GM23248 (cell line): ENCODE results near the gene FAM240B. TPM values are rescaled to one million over a fixed set of nuclear protein-coding genes. Genes with fewer than 3 reads are reported as not detected.

ENCODE experiments used
- DNase-seq: peaks from one replicate; pipeline ENCODE4 v3.0.0-alpha.2; 2015
- H2AFZ ChIP-seq: fragments of 200-600 bp; sonication (generic); 2 replicates; pipeline ENCODE4 v1.6.1; 2016; ENCODE audit warnings: antibody characterized with exemption
- H3F3A ChIP-seq: fragments of 200-600 bp; sonication (generic); 2 replicates; pipeline ENCODE4 v1.6.1; 2016; ENCODE audit warnings: mild to moderate bottlenecking, antibody characterized with exemption, mixed run types; ENCODE audit not compliant: insufficient read depth
- H3K27ac ChIP-seq: fragments of 200-600 bp; sonication (generic); 2 replicates; pipeline ENCODE4 v1.5.1; 2016; ENCODE audit warnings: mild to moderate bottlenecking
- H3K27me3 ChIP-seq: fragments of 200-600 bp; sonication (generic); replicated peaks from 2 replicates; pipeline ENCODE4 v1.6.1; 2016; ENCODE audit warnings: mild to moderate bottlenecking; ENCODE audit not compliant: insufficient read depth
- H3K36me3 ChIP-seq: fragments of 200-600 bp; sonication (generic); 2 replicates; pipeline ENCODE4 v1.6.1; 2016; ENCODE audit warnings: low read depth, mild to moderate bottlenecking
- H3K4me1 ChIP-seq: fragments of 200-600 bp; sonication (generic); 2 replicates; pipeline ENCODE4 v1.6.1; 2016; ENCODE audit warnings: mild to moderate bottlenecking; ENCODE audit not compliant: insufficient read depth
- H3K4me2 ChIP-seq: fragments of 200-600 bp; sonication (generic); one replicate; pipeline ENCODE4 v1.6.1; 2016; ENCODE audit warnings: mild to moderate bottlenecking; ENCODE audit not compliant: unreplicated experiment
- H3K4me3 ChIP-seq: fragments of 200-600 bp; sonication (generic); 2 replicates; pipeline ENCODE4 v1.5.1; 2016; ENCODE audit warnings: mild to moderate bottlenecking
- H3K79me2 ChIP-seq: fragments of 200-600 bp; sonication (generic); 2 replicates; pipeline ENCODE4 v1.6.1; 2016; ENCODE audit warnings: mild to moderate bottlenecking; ENCODE audit not compliant: insufficient read depth
- H3K9ac ChIP-seq: fragments of 200-600 bp; sonication (generic); 2 replicates; pipeline ENCODE4 v1.6.1; 2016; ENCODE audit warnings: mild to moderate bottlenecking
- H3K9me2 ChIP-seq: fragments of 200-600 bp; sonication (generic); 2 replicates; pipeline ENCODE4 v1.6.1; 2016; ENCODE audit warnings: mixed run types, mild to moderate bottlenecking, moderate library complexity; ENCODE audit not compliant: insufficient read depth
- H3K9me3 ChIP-seq: fragments of 200-600 bp; sonication (generic); one replicate; pipeline ENCODE4 v1.6.1; 2017; ENCODE audit warnings: low read depth
- H4K20me1 ChIP-seq: fragments of 200-600 bp; sonication (generic); 2 replicates; pipeline ENCODE4 v1.6.0; 2016; ENCODE audit not compliant: insufficient read depth
- EZH2 ChIP-seq: fragments of 200-600 bp; sonication (generic); IDR thresholded peaks from 2 replicates; pipeline ENCODE4 v1.6.1; 2018; ENCODE audit warnings: antibody characterized with exemption, mild to moderate bottlenecking; ENCODE audit not compliant: insufficient read depth, poor library complexity, severe bottlenecking
- EZH2phosphoT487 ChIP-seq: fragments of 200-600 bp; sonication (generic); IDR thresholded peaks from 2 replicates; pipeline ENCODE4 v1.6.1; 2018; ENCODE audit warnings: antibody characterized with exemption, moderate library complexity, mild to moderate bottlenecking, low read depth; ENCODE audit not compliant: insufficient read depth
- WGBS, 2 experiments: methylation state at CpG; one replicate each; pipeline ENCODE4 v1.1.6; 2015 to 2017; ENCODE audit warnings: low lambda C conversion rate in 2 of 2, low coverage in 1 of 2; ENCODE audit errors: missing lambda C conversion rate in 2 of 2; 5-methylcytosine and 5-hydroxymethylcytosine counted together
- in situ Hi-C: fragments of 300-500 bp; cut with MboI; formaldehyde crosslinking; loops from 2 replicates; pipeline ENCODE4 v1.15.0; 2020
- polyA plus RNA-seq: library from polyadenylated mRNA; unstranded; fragments of >200 nt; fragmentation: Nextera tagmentation; extraction: Ambion mirVana; gene quantifications from 2 replicates; pipeline ENCODE4 v1.2.1, GENCODE V29; 2016
- total RNA-seq: library from RNA; depleted of rRNA; stranded (reverse); fragments of >200 nt; shearing (Covaris generic); gene quantifications from 2 replicates; pipeline ENCODE4 v1.2.3, GENCODE V29; 2014

Gene FAM240B
- total and polyA plus RNA-seq, 2 experiments from 2014 or later, result not detected

- H3K4me2 ChIP-seq, result no peak overlapping the region
- H3K9me2 ChIP-seq, result no peaks in the 10 kb centered on the region
- no peaks in the 10 kb centered on the region for H3K27me3 ChIP-seq
- in situ Hi-C loops, result no loop called here
- H3F3A ChIP-seq, result no peaks in the 10 kb centered on the region
- H3K27ac ChIP-seq, result no peak overlapping the region
- H3K9ac ChIP-seq, result no peak overlapping the region
- 64 to 77% methylated on average over 3 of the region's 3 CpGs for WGBS, 2 experiments
- TF ChIP-seq EZH2 (no peak), EZH2phosphoT487 (no peak)
- DNase-seq, result no peak
- H3K36me3 ChIP-seq, result no peaks in the 10 kb centered on the region
- H3K4me3 ChIP-seq, result no peak overlapping the region
- H2AFZ ChIP-seq, result no peak overlapping the region
- H3K79me2 ChIP-seq, result no peaks in the 10 kb centered on the region
- H4K20me1 ChIP-seq, result no peaks in the 10 kb centered on the region
- H3K4me1 ChIP-seq, result no peaks in the 10 kb centered on the region
- no peaks in the 10 kb centered on the region for H3K9me3 ChIP-seq
These were observed 24.6 kb upstream of the FAM240B start for GRCh38 chr9:38744484-38744883.

GRCh38 chr9:38737246-38737645 lies 17.3 kb upstream of the FAM240B start:
- in situ Hi-C loops, result no loop called here
- DNase-seq, result no peak
- H3K4me1 ChIP-seq, result no peaks in the 10 kb centered on the region
- no peaks in the 10 kb centered on the region for H3F3A ChIP-seq
- no peak overlapping the region for H2AFZ ChIP-seq
- no peak overlapping the region for H3K4me2 ChIP-seq
- 11 to 19% methylated on average over 2 of the region's 2 CpGs for WGBS, 2 experiments
- no peaks in the 10 kb centered on the region for H4K20me1 ChIP-seq
- H3K9me2 ChIP-seq, result no peaks in the 10 kb centered on the region
- H3K79me2 ChIP-seq, result no peaks in the 10 kb centered on the region
- H3K9ac ChIP-seq, result no peak overlapping the region
- H3K27ac ChIP-seq, result no peak overlapping the region
- no peaks in the 10 kb centered on the region for H3K27me3 ChIP-seq
- H3K4me3 ChIP-seq, result no peak overlapping the region
- H3K36me3 ChIP-seq, result no peaks in the 10 kb centered on the region
- no peaks in the 10 kb centered on the region for H3K9me3 ChIP-seq
- TF ChIP-seq EZH2phosphoT487 (no peak), EZH2 (no peak)

- H3K4me3 ChIP-seq, result no peak overlapping the region
- no peak for DNase-seq
- no peak for TF ChIP-seq EZH2
- no peak for TF ChIP-seq EZH2phosphoT487
- H3K9me3 ChIP-seq, result no peaks in the 10 kb centered on the region
- 70 to 76% methylated on average over 5 of the region's 5 CpGs for WGBS, 2 experiments
- no peaks in the 10 kb centered on the region for H3K9me2 ChIP-seq
- no peak overlapping the region for H3K9ac ChIP-seq
- in situ Hi-C loops, result no loop called here
- H2AFZ ChIP-seq, result no peak overlapping the region
- H3K36me3 ChIP-seq, result no peaks in the 10 kb centered on the region
- H4K20me1 ChIP-seq, result no peaks in the 10 kb centered on the region
- no peaks in the 10 kb centered on the region for H3K4me1 ChIP-seq
- H3F3A ChIP-seq, result no peaks in the 10 kb centered on the region
- H3K27me3 ChIP-seq, result no peaks in the 10 kb centered on the region
- no peak overlapping the region for H3K4me2 ChIP-seq
- no peak overlapping the region for H3K27ac ChIP-seq
- H3K79me2 ChIP-seq, result no peaks in the 10 kb centered on the region
These were observed 14.9 kb upstream of the FAM240B start for GRCh38 chr9:38734831-38735230.

- Histone ChIP-seq H3K4me2 (no peak overlapping the region), H3K4me3 (no peak overlapping the region), H2AFZ (no peak overlapping the region), H4K20me1 (no peaks in the 10 kb centered on the region), H3K27ac (no peak overlapping the region), H3K79me2 (no peaks in the 10 kb centered on the region), H3F3A (no peaks in the 10 kb centered on the region), H3K9me3 (no peaks in the 10 kb centered on the region), H3K27me3 (no peaks in the 10 kb centered on the region), H3K9me2 (no peaks in the 10 kb centered on the region), H3K4me1 (no peaks in the 10 kb centered on the region), H3K36me3 (no peaks in the 10 kb centered on the region), H3K9ac (no peak overlapping the region)
- in situ Hi-C loops, result no loop called here
- WGBS, 2 experiments, result 31 to 35% methylated on average over 7 of the region's 7 CpGs
- DNase-seq, result no peak
- TF ChIP-seq EZH2, result no peak
- TF ChIP-seq EZH2phosphoT487, result no peak
These were observed 13.6 kb upstream of the FAM240B start for GRCh38 chr9:38733503-38733902.

- Histone ChIP-seq H3K4me2 (no peak overlapping the region), H3K27me3 (no peaks in the 10 kb centered on the region), H3K9me3 (no peaks in the 10 kb centered on the region), H3K9ac (no peak overlapping the region), H3K4me3 (no peak overlapping the region), H3K27ac (no peak overlapping the region), H4K20me1 (no peaks in the 10 kb centered on the region), H3F3A (no peaks in the 10 kb centered on the region), H3K4me1 (no peaks in the 10 kb centered on the region), H3K9me2 (no peaks in the 10 kb centered on the region), H3K79me2 (no peaks in the 10 kb centered on the region), H3K36me3 (no peaks in the 10 kb centered on the region), H2AFZ (no peak overlapping the region)
- TF ChIP-seq EZH2phosphoT487 (no peak), EZH2 (no peak)
- 54 to 56% methylated on average over 11 of the region's 11 CpGs for WGBS, 2 experiments
- in situ Hi-C loops, result no loop called here
- no peak for DNase-seq
These were observed 13.0 kb upstream of the FAM240B start for GRCh38 chr9:38732885-38733284.
